Heart left ventricle (tissue), 13 donors: Measurements from ENCODE around the gene SRPK2.

Source experiments
- CTCF ChIP-seq, 12 donors: fragments of 200-600 bp; sonication (generic) in 4 of 12; IDR thresholded peaks; one replicate each; pipeline versions ENCODE4 v1.5.0 to v1.8.0; 2018 to 2022; ENCODE audit warnings: antibody characterized with exemption in 12 of 12, mild to moderate bottlenecking in 5 of 12
- POLR2A ChIP-seq, 2 donors: fragments of 450-650 bp; IDR thresholded peaks; one replicate each; pipeline ENCODE4 v1.6.1; 2017; ENCODE audit warnings: antibody characterized with exemption in 2 of 2, mild to moderate bottlenecking in 2 of 2, moderate library complexity in 2 of 2
- donor health status: ischemic (EF 13 %, LVEDD 7.1; RV severe dilation, severe dysfunction).
- donor health status: DM: no; HTN: yes; CAD: no.
- donor health status: DM: no; HTN: no; CAD: no.
- donor health status: ischemic (EF 25% LVEDD 6.9; RV normal size, moderate dysfunction).
- donor health status: ischemic (EF 25% LVEDD 5.7; RV mildly dilated, moderate dysfunction).
- donor health status: ischemic (EF 35%, LVEDD 5.7; RV mildly dilated, moderate dysfunction).
- donor health status: nonischemic (EF 11% LVEDD 7.7; RV severe dilation, severe dysfunction).
- donor health status: DM: yes; HTN: yes; CAD: no.
- donor health status: PGD.
- donor health status: ischemic (EF 29% LVEDD 5.4; RV normal size, mild dysfunction).
- donor health status: nonischemic (EF 23%, LVEDD 6.1; RV moderate dilation, normal function).

- TF ChIP-seq CTCF (IDR thresholded peaks at IDR 0.05) (no peak), POLR2A (IDR thresholded peaks at IDR 0.05) (no peak)
Observed at GRCh38 chr7:105073143-105073542, 315.6 kb downstream of the SRPK2 start.
